22Rv1 (cell line): ENCODE data around the gene QSOX1.

Experiments
- H3K27ac ChIP-seq: fragments of 450-650 bp; 2 replicates; pipeline ENCODE4 v1.5.1; 2017
- CTCF ChIP-seq: fragments of 450-650 bp; IDR thresholded peaks from 2 replicates; pipeline ENCODE4 v1.5.1; 2017; ENCODE audit warnings: mild to moderate bottlenecking
- ZFX ChIP-seq: fragments of 450-650 bp; IDR thresholded peaks from 2 replicates; pipeline ENCODE4 v1.6.1; 2017; ENCODE audit warnings: antibody characterized with exemption, borderline replicate concordance

Gene QSOX1

DNA sequence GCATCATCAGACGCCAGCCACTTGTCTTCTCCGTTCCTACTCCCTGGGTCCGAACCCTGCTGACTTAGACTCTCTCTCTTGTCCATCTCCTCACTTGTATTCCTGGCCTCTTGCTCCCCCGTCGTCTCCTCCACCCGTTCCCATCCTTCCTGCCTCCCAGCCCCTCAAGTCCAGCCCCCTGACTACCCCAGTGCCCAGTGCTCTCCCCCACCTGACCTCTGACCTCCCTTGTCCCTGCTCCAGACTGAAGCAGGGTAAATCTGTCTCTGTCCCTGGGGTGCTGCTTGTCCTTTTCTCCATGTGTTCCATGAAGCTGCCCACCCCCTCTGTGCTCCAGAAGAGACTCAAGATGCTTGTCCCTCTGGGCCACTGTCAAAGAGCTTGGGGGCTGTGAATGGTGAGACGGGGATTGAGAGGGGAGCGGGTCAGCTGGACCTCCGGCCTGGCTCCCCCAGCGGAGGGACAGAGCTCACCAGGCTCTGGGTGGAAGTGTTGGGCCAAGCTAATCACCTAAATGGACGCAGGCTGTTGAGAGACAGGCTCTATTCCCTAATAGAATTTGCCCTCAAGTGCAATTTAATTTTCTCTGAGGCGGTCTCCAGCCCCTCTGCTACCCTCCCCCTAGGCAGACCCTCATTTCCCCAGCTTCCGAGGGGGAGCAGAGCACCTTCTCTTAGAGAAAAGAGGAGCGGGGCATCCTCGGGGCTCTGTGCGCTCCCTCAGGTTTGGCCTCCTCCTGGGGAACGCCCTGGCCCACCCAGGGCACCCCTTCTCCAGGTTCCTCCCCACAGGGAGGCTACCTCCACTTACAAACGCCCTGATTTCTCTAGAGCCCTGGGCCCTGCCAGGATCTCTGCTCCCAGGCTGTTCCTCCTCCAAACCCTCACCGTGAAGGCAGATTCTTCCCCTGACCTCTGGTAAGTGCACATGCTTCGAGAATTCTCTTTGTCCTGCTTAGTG is 64.4 kb downstream of the QSOX1 start:
- no peak overlapping the region for H3K27ac ChIP-seq
- no peak for TF ChIP-seq ZFX
- TF ChIP-seq CTCF, result no peak

GRCh38 chr1:180219776-180220175 is 65.1 kb downstream of the QSOX1 start:
- no peak overlapping the region for H3K27ac ChIP-seq
- TF ChIP-seq CTCF, result no peak
- TF ChIP-seq ZFX, result no peak

- TF ChIP-seq ZFX (no peak), CTCF (no peak)
- no peak overlapping the region for H3K27ac ChIP-seq
Observed at GRCh38 chr1:180221462-180221861, 66.8 kb downstream of the QSOX1 start.

GRCh38 chr1:180224902-180225301 is 70.2 kb downstream of the QSOX1 start:
- TF ChIP-seq ZFX, result no peak
- no peak for TF ChIP-seq CTCF
- no peak overlapping the region for H3K27ac ChIP-seq

DNA sequence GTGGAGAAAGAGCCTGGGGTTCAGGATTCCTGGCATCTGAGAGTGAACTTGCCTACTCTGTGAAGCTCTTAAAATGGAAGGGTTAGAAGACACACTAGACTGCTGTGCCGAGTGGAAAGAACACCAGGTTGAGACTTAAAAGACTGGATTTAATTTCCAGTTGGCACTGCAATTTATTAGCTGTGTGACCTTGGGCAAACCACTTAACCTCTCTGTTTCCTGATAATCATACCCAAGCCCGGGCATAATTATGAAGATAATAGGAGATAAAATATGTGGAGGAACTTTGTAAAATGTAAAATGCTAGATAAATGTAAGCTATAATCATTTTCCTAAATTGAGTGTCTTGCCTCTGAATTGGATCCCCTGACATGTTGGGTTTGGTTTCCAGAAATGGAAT is 70.7 kb downstream of the QSOX1 start:
- H3K27ac ChIP-seq, result no peak overlapping the region
- no peak for TF ChIP-seq ZFX
- TF ChIP-seq CTCF, result no peak

DNA sequence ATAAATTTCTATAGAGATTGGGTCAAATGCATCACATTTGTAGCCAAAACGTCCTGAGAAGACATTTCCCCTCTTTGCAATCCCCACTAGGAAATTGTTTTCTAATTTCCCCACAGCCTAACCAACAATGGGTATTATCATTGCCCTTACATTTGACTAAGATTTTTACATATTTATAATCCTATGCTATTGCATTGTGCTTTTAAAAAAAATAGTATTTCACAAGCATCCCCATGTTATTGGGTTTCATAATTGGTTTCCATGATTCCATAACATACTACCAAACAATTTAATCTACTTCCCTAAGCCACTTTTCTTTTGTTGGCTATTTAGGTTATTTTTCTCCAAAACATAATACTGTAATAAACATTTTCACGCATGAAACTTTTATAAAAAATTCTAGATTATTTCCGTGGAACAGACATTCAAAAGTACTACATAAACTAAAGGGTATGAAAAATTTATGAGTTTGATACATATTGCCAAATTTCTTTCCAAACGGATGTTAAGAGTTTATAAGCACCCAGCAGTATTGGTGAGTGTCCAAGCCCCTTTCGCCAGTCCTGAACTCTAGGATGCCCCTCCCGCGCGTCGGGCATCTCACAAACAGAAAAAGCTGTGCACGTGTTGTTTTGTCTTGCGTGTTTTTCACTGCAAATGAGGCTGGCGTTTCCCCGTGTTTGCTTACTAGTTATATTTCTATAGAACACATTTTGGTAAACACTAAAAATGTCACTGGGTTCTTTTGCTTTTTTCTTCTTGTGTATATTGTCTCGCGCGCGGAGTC is 73.4 kb downstream of the QSOX1 start:
- H3K27ac ChIP-seq, result no peak overlapping the region
- TF ChIP-seq CTCF (no peak), ZFX (no peak)
